K562 (cell line): ENCODE data around the gene PFKFB2. TPM values are rescaled to one million over a fixed set of nuclear protein-coding genes. Genes with fewer than 3 reads are reported as not detected.

Experiments
- ATAC-seq: fragments of 200-7000 bp; cut with Tn5 transposase; 3 replicates; pipeline ENCODE4 v1.9.1; 2020; ENCODE audit warnings: moderate library complexity
- BruUV-seq: library from RNA; stranded (reverse); fragments of 400-500 nt; replicated peaks from 2 replicates; lab custom pipeline; 2021; lab: Mats Ljungman, UMichigan
- CTCF ChIA-PET: fragments of 300-600 bp; formaldehyde crosslinking; extraction: SDS; loops from one replicate; lab custom pipeline; 2021; ENCODE audit warnings: low intra/inter-chr PET ratio; lab: Yijun Ruan, JAX
- POLR2A ChIA-PET: fragments of 300-600, 350-650 bp; sonication (Branson Sonifier 250); formaldehyde crosslinking; extraction: SDS; loops from one replicate; lab custom pipeline; 2021; ENCODE audit warnings: antibody characterized with exemption, inconsistent platforms; lab: Yijun Ruan, JAX
- DNase-seq, 4 experiments: peaks; one replicate each; pipeline versions ENCODE4 v3.0.0 to v3.0.0-alpha.2; 2011 to 2018; ENCODE audit warnings: low spot score in 3 of 4, mixed read lengths in 3 of 4; ENCODE audit errors: extremely low read depth in 1 of 4
- FAIRE-seq: peaks from 2 replicates; lab custom pipeline; 2011; peaks lifted over from hg19 to GRCh38; lab: Jason Lieb, UNC
- H2AFZ ChIP-seq: 2 replicates; pipeline ENCODE4 v1.6.0; 2011; ENCODE audit warnings: low read depth, low read length, control low read depth, inconsistent platforms
- H3K27ac ChIP-seq: fragments of 200-600 bp; 3 replicates; pipeline ENCODE4 v1.8.0; 2011; ENCODE audit warnings: low read depth, mild to moderate bottlenecking, control low read depth, inconsistent platforms, low read length, moderate library complexity, mixed read lengths; ENCODE audit errors: extremely low read depth
- H3K27me3 ChIP-seq, 2 experiments: fragments of 300-600 bp in 1 of 2; 2 replicates in 1 of 2; 3 replicates in 1 of 2; pipeline versions ENCODE4 v1.6.0 to v1.8.0; 2011; ENCODE audit warnings: inconsistent platforms in 2 of 2, low read length in 2 of 2, mild to moderate bottlenecking in 1 of 2, mixed read lengths in 1 of 2, moderate library complexity in 1 of 2; ENCODE audit not compliant: control insufficient read depth in 2 of 2, insufficient read depth in 2 of 2
- H3K36me3 ChIP-seq: fragments of 300-600 bp; 3 replicates; pipeline ENCODE4 v1.8.0; 2011; ENCODE audit warnings: mild to moderate bottlenecking, low read length, inconsistent platforms; ENCODE audit not compliant: control insufficient read depth, insufficient read depth
- H3K4me1 ChIP-seq, 2 experiments: fragments of 200-600 bp in 1 of 2; replicated peaks in 1 of 2; 2 replicates in 1 of 2; 3 replicates in 1 of 2; pipeline versions ENCODE4 v1.5.1 to v1.8.0; 2011; ENCODE audit warnings: inconsistent platforms in 2 of 2, low read length in 2 of 2, mild to moderate bottlenecking in 1 of 2, mixed read lengths in 1 of 2, moderate library complexity in 1 of 2; ENCODE audit not compliant: control insufficient read depth in 2 of 2, insufficient read depth in 2 of 2
- H3K4me2 ChIP-seq: 2 replicates; pipeline ENCODE4 v1.6.1; 2011; ENCODE audit warnings: low read length, control low read depth, inconsistent platforms, mixed read lengths; ENCODE audit not compliant: insufficient read depth
- H3K4me3 ChIP-seq: fragments of 200-600 bp; sonication (generic), shearing (Covaris generic); 2 replicates; pipeline ENCODE4 v1.5.1; 2016; ENCODE audit warnings: control low read depth, inconsistent platforms
- H3K79me2 ChIP-seq: fragments of 200-600 bp; 3 replicates; pipeline ENCODE4 v1.8.0; 2011; ENCODE audit warnings: low read length, inconsistent platforms; ENCODE audit not compliant: control insufficient read depth, insufficient read depth
- H3K9ac ChIP-seq, 2 experiments: 2 replicates each; pipeline versions ENCODE4 v1.6.0 to v1.6.1; 2011; ENCODE audit warnings: low read depth in 2 of 2, low read length in 2 of 2, control low read depth in 1 of 2, inconsistent platforms in 1 of 2, mild to moderate bottlenecking in 1 of 2, mixed read lengths in 1 of 2; ENCODE audit not compliant: insufficient read depth in 1 of 2
- H3K9me1 ChIP-seq: one replicate; pipeline ENCODE4 v1.6.0; 2011; ENCODE audit warnings: inconsistent platforms, mild to moderate bottlenecking, low read length, moderate library complexity; ENCODE audit not compliant: control insufficient read depth, insufficient read depth
- H3K9me3 ChIP-seq: replicated peaks from 2 replicates; pipeline ENCODE4 v1.5.1; 2011; ENCODE audit warnings: low read depth, low read length, inconsistent platforms; ENCODE audit not compliant: control insufficient read depth, insufficient read depth
- H4K20me1 ChIP-seq: replicated peaks from 2 replicates; pipeline ENCODE4 v1.6.1; 2011; ENCODE audit warnings: low read length, inconsistent platforms, mixed read lengths; ENCODE audit not compliant: control insufficient read depth, insufficient read depth
- CBX2 ChIP-seq: fragments of 200-600 bp; sonication (generic); IDR thresholded peaks from one replicate; pipeline ENCODE4 v1.6.1; 2012; ENCODE audit warnings: mild to moderate bottlenecking, low read length, inconsistent platforms; ENCODE audit not compliant: insufficient read depth, poor library complexity, severe bottlenecking
- CHD1 ChIP-seq: fragments of 200-600 bp; sonication (generic); IDR thresholded peaks from one replicate; pipeline ENCODE4 v1.6.1; 2012; ENCODE audit warnings: mild to moderate bottlenecking, moderate library complexity, low read length, inconsistent platforms
- ETS2 ChIP-seq: IDR thresholded peaks from 2 replicates; pipeline ENCODE4 v1.6.1; 2016; ENCODE audit warnings: borderline replicate concordance, missing genetic modification characterization, mild to moderate bottlenecking, moderate library complexity, missing compliant biosample characterization; ENCODE audit not compliant: poor library complexity, severe bottlenecking
- JUNB ChIP-seq: fragments of 450-650 bp; formaldehyde crosslinking; conservative IDR thresholded peaks from 2 replicates; pipeline ENCODE4 v1.4.0; 2020; ENCODE audit warnings: mild to moderate bottlenecking
- KDM1A ChIP-seq, 2 experiments: fragments of 450-650 bp; IDR thresholded peaks; 2 replicates each; pipeline ENCODE4 v1.6.1; 2016; ENCODE audit warnings: mild to moderate bottlenecking in 2 of 2
- MAFK ChIP-seq: IDR thresholded peaks from 2 replicates; pipeline ENCODE4 v1.6.1; 2011; ENCODE audit warnings: low read length, improper control_type of control experiment
- NR1H2 ChIP-seq: sonication (generic); formaldehyde crosslinking; IDR thresholded peaks from 2 replicates; pipeline ENCODE4 v1.4.0; 2020; ENCODE audit warnings: mild to moderate bottlenecking, missing genetic modification reagents
- PHF8 ChIP-seq: fragments of 200-600 bp; sonication (generic); IDR thresholded peaks from 2 replicates; pipeline ENCODE4 v1.6.1; 2012; ENCODE audit warnings: mixed run types, mild to moderate bottlenecking, inconsistent platforms, low read length, moderate library complexity, borderline replicate concordance
- TEAD1 ChIP-seq, 2 experiments: fragments of 450-650 bp in 1 of 2; sonication (generic) in 1 of 2; formaldehyde crosslinking; IDR thresholded peaks; 2 replicates each; pipeline versions ENCODE4 v1.4.0 to v1.8.0; 2020 to 2022; ENCODE audit warnings: mild to moderate bottlenecking in 2 of 2, missing genetic modification reagents in 1 of 2
- TGIF2 ChIP-seq: sonication (generic); formaldehyde crosslinking; IDR thresholded peaks from 2 replicates; pipeline ENCODE4 v1.8.1; 2022; ENCODE audit warnings: mild to moderate bottlenecking, missing genetic modification reagents, moderate library complexity
- ZKSCAN3 ChIP-seq: fragments of 250-450 bp; sonication (Bioruptor Pico); IDR thresholded peaks from 2 replicates; pipeline ENCODE4 v1.4.0; 2020
- ZNF140 ChIP-seq: fragments of 250-450 bp; sonication (Bioruptor Pico); IDR thresholded peaks from 2 replicates; pipeline ENCODE4 v1.8.0; 2021; ENCODE audit warnings: moderate library complexity, mild to moderate bottlenecking, inconsistent platforms
- ZNF398 ChIP-seq: fragments of 250-450 bp; sonication (Bioruptor Pico); IDR thresholded peaks from 2 replicates; pipeline ENCODE4 v1.8.0; 2021; ENCODE audit warnings: moderate library complexity, mild to moderate bottlenecking, inconsistent platforms
- WGBS: fragments of 100-300 bp; shearing (Covaris generic); methylation state at CpG from one replicate; pipeline ENCODE4 v1.1.6; 2016; ENCODE audit warnings: low coverage, mixed read lengths; ENCODE audit not compliant: insufficient coverage; ENCODE audit errors: missing lambda C conversion rate; 5-methylcytosine and 5-hydroxymethylcytosine counted together
- in situ Hi-C: fragments of 300-500 bp; cut with MboI; formaldehyde crosslinking; loops from 4 replicates; pipeline ENCODE4 v1.15.0; 2018; ENCODE audit warnings: inconsistent platforms, mixed read lengths
- intact Hi-C: fragments of 100-400 bp; cut with micrococcal nuclease; formaldehyde crosslinking; loops from 2 replicates; pipeline ENCODE4 v1.14.2; 2022
- polyA plus RNA-seq, 8 experiments: library from polyadenylated mRNA; depleted of rRNA in 4 of 8; stranded (reverse) in 5 of 8; unstranded in 3 of 8; fragments of >200 nt; fragmentation: Nextera tagmentation in 2 of 8; fragmentation: Illumina TruSeq in 1 of 8; extraction: Ambion mirVana in 2 of 8; extraction: Trizol in 1 of 8; gene quantifications; 2 replicates each; pipeline versions ENCODE4 v1.2.1 to v1.2.3, GENCODE V29; 2011 to 2014; ENCODE audit warnings: inconsistent platforms in 1 of 8, missing spikeins in 1 of 8
- total RNA-seq, 7 experiments: library from RNA; depleted of rRNA in 6 of 7; stranded (reverse); fragments of >200 nt in 6 of 7; fragmentation: Illumina TruSeq in 2 of 7; extraction: Trizol in 2 of 7; gene quantifications; 2 replicates each; pipeline versions ENCODE4 v1.2.1 to v1.2.3, GENCODE V29; 2011 to 2021; ENCODE audit warnings: low replicate concordance in 1 of 7
- TF ChIP-seq, protein P1 (sequence below), 2 experiments: fragments of 450-650 bp; IDR thresholded peaks; 2 replicates each; pipeline ENCODE4 v1.6.1; 2018; ENCODE audit warnings: mild to moderate bottlenecking in 2 of 2, low read depth in 1 of 2; ENCODE audit not compliant: partially characterized antibody in 2 of 2
- TF ChIP-seq, protein P2 (sequence below): sonication (generic); formaldehyde crosslinking; IDR thresholded peaks from 2 replicates; pipeline ENCODE4 v1.8.0; 2022; ENCODE audit warnings: mild to moderate bottlenecking, missing genetic modification reagents

Gene PFKFB2
- total and polyA plus RNA-seq, 9 of the 15 experiments (the other 6 are each of a cell fraction or from before 2014, with no cell fraction given) = 6.9 to 26.0 (median 16.4) TPM

GRCh38 chr1:207069061-207069460 is 16.0 kb downstream of the PFKFB2 start:
- no peak overlapping the region for H3K4me3 ChIP-seq
- H2AFZ ChIP-seq = no peak overlapping the region
- BruUV-seq = no TSS peak
- ChIA-PET POLR2A (interaction anchor here (0.6 to 0.9 kb wide), 2 partner anchors 11 to 48 kb away, joined by 3 to 4 read pairs; no protein-coding TSS in a partner anchor), CTCF (no interaction called here)
- H3K4me1 ChIP-seq = no peaks in the 10 kb centered on the region
- H4K20me1 ChIP-seq = no peaks in the 10 kb centered on the region
- H3K27me3 ChIP-seq = no peaks in the 10 kb centered on the region
- no peak for DNase-seq
- no peaks in the 10 kb centered on the region for H3K9me3 ChIP-seq
- no peak overlapping the region for H3K4me2 ChIP-seq
- intact Hi-C loops (no loop called here), in situ Hi-C loops (no loop called here)
- no peaks in the 10 kb centered on the region for H3K9me1 ChIP-seq
- FAIRE-seq = no peak
- no peaks in the 10 kb centered on the region for H3K79me2 ChIP-seq
- no peak for ATAC-seq
- H3K27ac ChIP-seq = no peak overlapping the region
- WGBS = 72% methylated on average over 3 of the region's 3 CpGs
- no peak overlapping the region for H3K9ac ChIP-seq
- H3K36me3 ChIP-seq = peaks cover 71% of the 10 kb centered on the region
- TF ChIP-seq ZNF140 (no peak), MAFK (no peak), TGIF2 (CRISPR knock-in tag) (no peak), JUNB (no peak), KDM1A (IDR thresholded peaks at IDR 0.05) (no peak), PHF8 (no peak), NR1H2 (CRISPR knock-in tag) (no peak), CHD1 (no peak), CBX2 (no peak), ETS2 (tag) (no peak), ZKSCAN3 (CRISPR knock-in tag) (no peak), TEAD1 (CRISPR knock-in tag; IDR thresholded peaks at IDR 0.05) (no peak), ZNF398 (CRISPR knock-in tag) (no peak)
- TF ChIP-seq, protein P1, sequence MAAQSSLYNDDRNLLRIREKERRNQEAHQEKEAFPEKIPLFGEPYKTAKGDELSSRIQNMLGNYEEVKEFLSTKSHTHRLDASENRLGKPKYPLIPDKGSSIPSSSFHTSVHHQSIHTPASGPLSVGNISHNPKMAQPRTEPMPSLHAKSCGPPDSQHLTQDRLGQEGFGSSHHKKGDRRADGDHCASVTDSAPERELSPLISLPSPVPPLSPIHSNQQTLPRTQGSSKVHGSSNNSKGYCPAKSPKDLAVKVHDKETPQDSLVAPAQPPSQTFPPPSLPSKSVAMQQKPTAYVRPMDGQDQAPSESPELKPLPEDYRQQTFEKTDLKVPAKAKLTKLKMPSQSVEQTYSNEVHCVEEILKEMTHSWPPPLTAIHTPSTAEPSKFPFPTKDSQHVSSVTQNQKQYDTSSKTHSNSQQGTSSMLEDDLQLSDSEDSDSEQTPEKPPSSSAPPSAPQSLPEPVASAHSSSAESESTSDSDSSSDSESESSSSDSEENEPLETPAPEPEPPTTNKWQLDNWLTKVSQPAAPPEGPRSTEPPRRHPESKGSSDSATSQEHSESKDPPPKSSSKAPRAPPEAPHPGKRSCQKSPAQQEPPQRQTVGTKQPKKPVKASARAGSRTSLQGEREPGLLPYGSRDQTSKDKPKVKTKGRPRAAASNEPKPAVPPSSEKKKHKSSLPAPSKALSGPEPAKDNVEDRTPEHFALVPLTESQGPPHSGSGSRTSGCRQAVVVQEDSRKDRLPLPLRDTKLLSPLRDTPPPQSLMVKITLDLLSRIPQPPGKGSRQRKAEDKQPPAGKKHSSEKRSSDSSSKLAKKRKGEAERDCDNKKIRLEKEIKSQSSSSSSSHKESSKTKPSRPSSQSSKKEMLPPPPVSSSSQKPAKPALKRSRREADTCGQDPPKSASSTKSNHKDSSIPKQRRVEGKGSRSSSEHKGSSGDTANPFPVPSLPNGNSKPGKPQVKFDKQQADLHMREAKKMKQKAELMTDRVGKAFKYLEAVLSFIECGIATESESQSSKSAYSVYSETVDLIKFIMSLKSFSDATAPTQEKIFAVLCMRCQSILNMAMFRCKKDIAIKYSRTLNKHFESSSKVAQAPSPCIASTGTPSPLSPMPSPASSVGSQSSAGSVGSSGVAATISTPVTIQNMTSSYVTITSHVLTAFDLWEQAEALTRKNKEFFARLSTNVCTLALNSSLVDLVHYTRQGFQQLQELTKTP (IDR thresholded peaks at IDR 0.05; ENCODE audit: low read depth in 1 of 2, partially characterized antibody in 2 of 2) = no peak
- TF ChIP-seq, protein P2, sequence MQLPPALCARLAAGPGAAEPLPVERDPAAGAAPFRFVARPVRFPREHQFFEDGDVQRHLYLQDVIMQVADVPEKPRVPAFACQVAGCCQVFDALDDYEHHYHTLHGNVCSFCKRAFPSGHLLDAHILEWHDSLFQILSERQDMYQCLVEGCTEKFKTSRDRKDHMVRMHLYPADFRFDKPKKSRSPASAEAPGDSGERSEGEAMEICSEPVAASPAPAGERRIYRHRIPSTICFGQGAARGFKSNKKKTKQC (CRISPR knock-in tag) = no peak
